ENCODE data around the gene CTNNA2. TPM values are rescaled to one million over a fixed set of nuclear protein-coding genes. Genes with fewer than 3 reads are reported as not detected.

The CTNNA2 gene
- total RNA-seq, 4 donors from 2014 or later, result 0.40 to 1.7 (median 1.5) TPM; not detected in 1

DNA sequence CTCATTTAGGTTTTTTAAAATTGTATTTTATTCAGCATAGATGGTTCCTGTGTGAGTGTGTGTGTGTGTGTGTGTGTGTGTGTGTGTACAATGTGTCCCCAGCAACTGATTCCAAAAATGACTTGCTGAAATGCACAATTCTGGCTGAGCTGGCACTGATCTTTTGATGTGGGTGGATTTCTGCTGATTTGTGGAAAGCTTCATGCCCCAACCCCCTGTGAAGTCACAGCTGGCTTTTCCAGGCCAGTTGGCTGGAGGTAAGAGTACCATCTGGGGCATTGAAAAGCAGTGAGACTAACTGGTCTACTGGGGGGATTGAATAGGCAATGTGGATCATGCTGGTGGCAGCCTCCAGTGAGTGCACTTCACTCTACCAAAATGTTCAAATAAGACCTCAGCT, 604.5 kb downstream of the CTNNA2 start:
- intact Hi-C loops (cut with DNase I; ENCODE audit: low total_unique reads) (no loop called here), in situ Hi-C loops (cut with MboI; ENCODE audit: low pct_ligation_motif_present in 1 of 4, low pct_unique_long_range_greater_than_20kb in 1 of 4, low sequenced_read_pairs in 3 of 4) (no loop called here)
- Histone ChIP-seq H3K27me3 (no peaks in the 10 kb centered on the region), H3K36me3 (no peaks in the 10 kb centered on the region), H3K27ac (no peak overlapping the region), H3K4me1 (no peaks in the 10 kb centered on the region), H3K9me3 (no peaks in the 10 kb centered on the region), H3K4me3 (no peak overlapping the region)
- no peak for TF ChIP-seq EP300 (IDR thresholded peaks at IDR 0.05; ENCODE audit: low read depth)
- TF ChIP-seq, protein P1, sequence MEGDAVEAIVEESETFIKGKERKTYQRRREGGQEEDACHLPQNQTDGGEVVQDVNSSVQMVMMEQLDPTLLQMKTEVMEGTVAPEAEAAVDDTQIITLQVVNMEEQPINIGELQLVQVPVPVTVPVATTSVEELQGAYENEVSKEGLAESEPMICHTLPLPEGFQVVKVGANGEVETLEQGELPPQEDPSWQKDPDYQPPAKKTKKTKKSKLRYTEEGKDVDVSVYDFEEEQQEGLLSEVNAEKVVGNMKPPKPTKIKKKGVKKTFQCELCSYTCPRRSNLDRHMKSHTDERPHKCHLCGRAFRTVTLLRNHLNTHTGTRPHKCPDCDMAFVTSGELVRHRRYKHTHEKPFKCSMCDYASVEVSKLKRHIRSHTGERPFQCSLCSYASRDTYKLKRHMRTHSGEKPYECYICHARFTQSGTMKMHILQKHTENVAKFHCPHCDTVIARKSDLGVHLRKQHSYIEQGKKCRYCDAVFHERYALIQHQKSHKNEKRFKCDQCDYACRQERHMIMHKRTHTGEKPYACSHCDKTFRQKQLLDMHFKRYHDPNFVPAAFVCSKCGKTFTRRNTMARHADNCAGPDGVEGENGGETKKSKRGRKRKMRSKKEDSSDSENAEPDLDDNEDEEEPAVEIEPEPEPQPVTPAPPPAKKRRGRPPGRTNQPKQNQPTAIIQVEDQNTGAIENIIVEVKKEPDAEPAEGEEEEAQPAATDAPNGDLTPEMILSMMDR (IDR thresholded peaks at IDR 0.05), result no peak
- no peak for TF ChIP-seq POLR2A (IDR thresholded peaks at IDR 0.05)
- TF ChIP-seq POLR2AphosphoS5 (IDR thresholded peaks at IDR 0.05), result no peak
- DNase-seq, result no peak

DNA sequence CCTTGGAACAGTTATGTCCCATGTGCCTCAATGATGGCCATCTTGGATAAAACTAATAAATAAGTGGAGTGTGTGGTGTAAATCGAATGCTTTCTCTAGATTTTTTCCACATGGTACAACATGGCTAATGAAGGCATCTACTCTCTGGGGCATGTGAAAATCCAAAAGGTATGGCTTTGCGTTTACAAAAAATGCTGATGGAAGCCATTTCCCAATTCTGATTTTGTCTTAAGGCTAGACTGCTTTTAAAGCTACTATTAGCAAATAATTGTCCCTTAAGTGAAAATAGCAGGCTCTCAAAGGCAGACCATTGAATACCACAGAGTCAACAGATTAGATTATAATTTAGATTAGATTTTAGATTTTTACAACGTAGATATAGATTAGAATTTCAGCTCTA, 608.0 kb downstream of the CTNNA2 start:
- in situ Hi-C loops (cut with MboI; ENCODE audit: low pct_ligation_motif_present in 1 of 4, low pct_unique_long_range_greater_than_20kb in 1 of 4, low sequenced_read_pairs in 3 of 4) (no loop called here), intact Hi-C loops (cut with DNase I; ENCODE audit: low total_unique reads) (no loop called here)
- no peak for DNase-seq
- H3K9me3 ChIP-seq, result no peaks in the 10 kb centered on the region
- H3K27me3 ChIP-seq, result no peaks in the 10 kb centered on the region
- no peaks in the 10 kb centered on the region for H3K4me1 ChIP-seq
- H3K36me3 ChIP-seq, result no peaks in the 10 kb centered on the region
- TF ChIP-seq POLR2AphosphoS5 (IDR thresholded peaks at IDR 0.05), result no peak
- no peak for TF ChIP-seq POLR2A (IDR thresholded peaks at IDR 0.05)
- no peak for TF ChIP-seq EP300 (IDR thresholded peaks at IDR 0.05; ENCODE audit: low read depth)
- TF ChIP-seq, protein P1 (IDR thresholded peaks at IDR 0.05), result no peak
- H3K4me3 ChIP-seq, result no peak overlapping the region
- no peak overlapping the region for H3K27ac ChIP-seq
- WGBS, 2 donors (ENCODE audit: low coverage in 1 of 2), result 83 to 91% methylated on average over 3 of the region's 3 CpGs

DNA sequence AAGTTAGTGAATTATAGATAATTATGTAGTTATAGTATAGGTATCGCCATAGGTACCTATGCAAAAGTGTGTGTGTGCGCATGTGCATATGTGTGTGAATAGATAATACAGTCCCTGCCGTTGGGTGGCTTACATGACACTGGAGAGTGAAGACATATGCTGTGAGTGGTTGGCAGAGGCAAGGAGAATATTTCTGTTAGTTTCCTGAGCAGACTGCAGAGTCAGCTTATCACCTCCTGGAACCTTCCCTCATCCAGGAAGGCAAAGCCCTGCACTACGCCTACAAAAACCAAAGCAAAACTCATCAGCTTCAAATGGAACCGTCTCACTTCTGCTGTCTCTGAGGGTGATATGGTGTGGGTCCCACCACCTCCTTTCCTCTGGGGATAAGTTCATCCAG, 609.8 kb downstream of the CTNNA2 start:
- in situ Hi-C loops (cut with MboI; ENCODE audit: low pct_ligation_motif_present in 1 of 4, low pct_unique_long_range_greater_than_20kb in 1 of 4, low sequenced_read_pairs in 3 of 4), result no loop called here
- Histone ChIP-seq H3K9me3 (no peaks in the 10 kb centered on the region), H3K27ac (no peak overlapping the region), H3K4me3 (no peak overlapping the region), H3K4me1 (peaks cover 0 to 4% (median 0%) of the 10 kb centered on the region in 4 donors), H3K36me3 (no peaks in the 10 kb centered on the region), H3K27me3 (no peaks in the 10 kb centered on the region)
- DNase-seq, result no peak
- WGBS, 2 donors (ENCODE audit: low coverage in 1 of 2), result 81% methylated on average over 5 of the region's 5 CpGs; no CpG with 5 or more reads in 1 of the 2 donors
- TF ChIP-seq EP300 (IDR thresholded peaks at IDR 0.05; ENCODE audit: low read depth) (no peak), POLR2A (IDR thresholded peaks at IDR 0.05) (no peak), POLR2AphosphoS5 (IDR thresholded peaks at IDR 0.05) (no peak)
- TF ChIP-seq, protein P1 (IDR thresholded peaks at IDR 0.05), result no peak
- intact Hi-C loops (cut with DNase I; ENCODE audit: low total_unique reads), result no loop called here

DNA sequence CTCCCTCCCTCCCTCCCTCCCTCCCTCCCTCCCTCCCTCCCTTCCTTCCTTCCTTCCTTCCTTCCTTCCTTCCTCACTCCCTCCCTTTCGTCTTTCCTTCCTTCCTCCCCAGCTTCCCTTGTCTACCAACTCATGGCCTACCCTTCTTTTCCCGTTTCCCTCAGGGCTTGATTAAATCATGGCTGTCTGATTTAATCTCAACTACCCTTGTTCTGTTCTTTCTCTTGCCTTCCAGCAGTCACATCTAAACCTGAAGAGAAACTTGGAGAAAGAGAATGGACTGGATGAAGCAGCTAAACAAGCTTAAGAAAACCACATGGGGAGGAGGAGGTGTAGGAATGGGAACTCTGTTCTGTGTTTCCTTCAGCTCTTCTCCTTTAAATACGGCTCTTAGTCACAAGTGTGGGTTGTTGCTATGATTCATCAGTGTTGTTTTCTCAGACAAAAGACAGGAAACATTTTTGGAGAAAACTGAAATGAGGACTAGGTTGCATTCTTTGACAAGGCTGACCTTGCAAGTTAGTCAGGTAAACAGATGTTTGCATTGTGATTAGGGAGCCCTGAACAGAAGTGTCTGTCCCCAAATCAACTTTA, 613.8 kb downstream of the CTNNA2 start:
- no peak overlapping the region for H3K27ac ChIP-seq
- 50 to 61% methylated on average over 2 to 3 of the region's 3 CpGs for WGBS, 2 donors (ENCODE audit: low coverage in 1 of 2)
- in situ Hi-C loops (cut with MboI; ENCODE audit: low pct_ligation_motif_present in 1 of 4, low pct_unique_long_range_greater_than_20kb in 1 of 4, low sequenced_read_pairs in 3 of 4), result no loop called here
- H3K36me3 ChIP-seq, result no peaks in the 10 kb centered on the region
- peaks cover 0 to 7% (median 2%) of the 10 kb centered on the region in 4 donors for H3K4me1 ChIP-seq
- DNase-seq, result no peak
- no peaks in the 10 kb centered on the region for H3K9me3 ChIP-seq
- intact Hi-C loops (cut with DNase I; ENCODE audit: low total_unique reads), result no loop called here
- H3K27me3 ChIP-seq, result no peaks in the 10 kb centered on the region
- no peak overlapping the region for H3K4me3 ChIP-seq
- TF ChIP-seq POLR2AphosphoS5 (IDR thresholded peaks at IDR 0.05), result no peak
- TF ChIP-seq EP300 (IDR thresholded peaks at IDR 0.05; ENCODE audit: low read depth), result no peak
- TF ChIP-seq, protein P1 (IDR thresholded peaks at IDR 0.05), result no peak

All from transverse colon (tissue), 4 donors.